ENCODE measurements around the gene GLP1R. TPM values are rescaled to one million over a fixed set of nuclear protein-coding genes. Genes with fewer than 3 reads are reported as not detected.

GLP1R gene
- total and polyA plus RNA-seq, 2 of the 13 experiments (the other 11 are each of a cell fraction or from before 2014, with no cell fraction given) = not detected

- TF ChIP-seq ZHX2 (IDR thresholded peaks at IDR 0.05; ENCODE audit: low read depth) = no peak
- peak; percentile 92 for TF ChIP-seq ZHX2 (CRISPR knock-in tag; IDR thresholded peaks at IDR 0.05; ENCODE audit: borderline replicate concordance)
- TF ChIP-seq ZMYM3 (CRISPR knock-in tag; IDR thresholded peaks at IDR 0.05) = peak; percentile 29; the same call in 1 of the 2 replicates
- peak; percentile 85; the same call in 1 of the 2 replicates for TF ChIP-seq ZNF737 (CRISPR knock-in tag; IDR thresholded peaks at IDR 0.05; ENCODE audit: borderline replicate concordance)
- no peak for TF ChIP-seq HNRNPH1 (optimal IDR thresholded peaks at IDR 0.05; ENCODE audit: low read depth, low read length)
- TF ChIP-seq MAFG (CRISPR knock-in tag; IDR thresholded peaks at IDR 0.05) = no peak
- peak; percentile 71; the same call in 1 of the 2 replicates for TF ChIP-seq SKIL (CRISPR knock-in tag; IDR thresholded peaks at IDR 0.05; ENCODE audit: borderline replicate concordance)
- TF ChIP-seq ZNF678 (CRISPR knock-in tag; IDR thresholded peaks at IDR 0.05) = peak; percentile 99; the same call in 1 of the 2 replicates
- peak; percentile 72 for TF ChIP-seq ETV6 (CRISPR knock-in tag; conservative IDR thresholded peaks at IDR 0.05)
- TF ChIP-seq YEATS4 (CRISPR knock-in tag; IDR thresholded peaks at IDR 0.05; ENCODE audit: borderline replicate concordance) = peak; percentile 92
- peak; percentile 80 for TF ChIP-seq MEIS2 (CRISPR knock-in tag; IDR thresholded peaks at IDR 0.05)
These were observed 66.4 kb downstream of the GLP1R start, which contains the start of gene SAYSD1 (continued) for GRCh38 chr6:39114704-39115599.
